Choroid plexus epithelial cell (primary cell): ENCODE measurements around the gene RPS19BP1.

ENCODE experiments used
- DNase-seq: peaks from one replicate; pipeline ENCODE4 v3.0.0-alpha.2; 2010; ENCODE audit warnings: low read depth
- H3K4me3 ChIP-seq: 2 replicates; pipeline ENCODE4 v1.5.1; 2011; ENCODE audit warnings: low read depth, mild to moderate bottlenecking, control low read depth, low read length, moderate library complexity
- TF ChIP-seq, protein P1 (sequence below): conservative IDR thresholded peaks from 2 replicates; pipeline ENCODE4 v1.5.1; 2011; ENCODE audit warnings: low read depth, mild to moderate bottlenecking, control low read depth, inconsistent platforms, low read length, moderate library complexity

RPS19BP1 gene

DNA sequence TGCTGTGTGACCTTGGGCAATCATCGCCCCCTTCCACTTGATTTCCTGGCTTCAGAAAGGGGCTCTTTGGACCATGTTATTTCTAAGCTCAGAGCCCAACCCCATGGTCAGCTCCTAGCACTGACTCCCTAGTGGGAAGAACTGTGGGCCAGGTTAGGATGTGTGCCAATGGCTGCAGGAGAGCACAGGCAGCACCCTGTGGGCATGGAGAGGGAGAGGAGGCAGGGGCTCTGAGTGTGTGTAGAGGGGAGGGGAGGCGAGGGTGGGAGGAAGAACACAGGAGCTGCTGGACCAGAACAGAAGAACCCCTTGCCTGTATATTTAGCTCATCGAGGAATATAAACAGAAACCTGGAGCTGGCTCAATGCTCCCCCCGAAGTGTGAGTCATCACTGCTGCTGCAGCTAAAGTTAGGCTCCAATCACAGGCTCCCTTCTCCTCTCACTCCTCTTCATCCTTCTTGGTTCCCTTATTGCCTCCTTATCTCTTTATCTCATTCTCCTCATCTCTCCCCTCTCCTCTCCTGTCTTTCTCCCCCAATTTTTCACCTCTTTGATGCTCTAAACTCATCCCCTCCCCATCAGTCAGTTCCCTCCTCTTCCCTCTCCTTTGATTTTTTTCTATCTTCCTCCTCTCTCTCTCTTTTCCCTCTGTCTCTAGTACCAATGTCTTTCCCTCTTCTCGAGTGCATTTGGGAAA is 14.5 kb upstream of the RPS19BP1 start:
- peak; percentile 69 for DNase-seq
- TF ChIP-seq, protein P1, sequence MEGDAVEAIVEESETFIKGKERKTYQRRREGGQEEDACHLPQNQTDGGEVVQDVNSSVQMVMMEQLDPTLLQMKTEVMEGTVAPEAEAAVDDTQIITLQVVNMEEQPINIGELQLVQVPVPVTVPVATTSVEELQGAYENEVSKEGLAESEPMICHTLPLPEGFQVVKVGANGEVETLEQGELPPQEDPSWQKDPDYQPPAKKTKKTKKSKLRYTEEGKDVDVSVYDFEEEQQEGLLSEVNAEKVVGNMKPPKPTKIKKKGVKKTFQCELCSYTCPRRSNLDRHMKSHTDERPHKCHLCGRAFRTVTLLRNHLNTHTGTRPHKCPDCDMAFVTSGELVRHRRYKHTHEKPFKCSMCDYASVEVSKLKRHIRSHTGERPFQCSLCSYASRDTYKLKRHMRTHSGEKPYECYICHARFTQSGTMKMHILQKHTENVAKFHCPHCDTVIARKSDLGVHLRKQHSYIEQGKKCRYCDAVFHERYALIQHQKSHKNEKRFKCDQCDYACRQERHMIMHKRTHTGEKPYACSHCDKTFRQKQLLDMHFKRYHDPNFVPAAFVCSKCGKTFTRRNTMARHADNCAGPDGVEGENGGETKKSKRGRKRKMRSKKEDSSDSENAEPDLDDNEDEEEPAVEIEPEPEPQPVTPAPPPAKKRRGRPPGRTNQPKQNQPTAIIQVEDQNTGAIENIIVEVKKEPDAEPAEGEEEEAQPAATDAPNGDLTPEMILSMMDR, result no peak
- H3K4me3 ChIP-seq, result no peak overlapping the region

DNA sequence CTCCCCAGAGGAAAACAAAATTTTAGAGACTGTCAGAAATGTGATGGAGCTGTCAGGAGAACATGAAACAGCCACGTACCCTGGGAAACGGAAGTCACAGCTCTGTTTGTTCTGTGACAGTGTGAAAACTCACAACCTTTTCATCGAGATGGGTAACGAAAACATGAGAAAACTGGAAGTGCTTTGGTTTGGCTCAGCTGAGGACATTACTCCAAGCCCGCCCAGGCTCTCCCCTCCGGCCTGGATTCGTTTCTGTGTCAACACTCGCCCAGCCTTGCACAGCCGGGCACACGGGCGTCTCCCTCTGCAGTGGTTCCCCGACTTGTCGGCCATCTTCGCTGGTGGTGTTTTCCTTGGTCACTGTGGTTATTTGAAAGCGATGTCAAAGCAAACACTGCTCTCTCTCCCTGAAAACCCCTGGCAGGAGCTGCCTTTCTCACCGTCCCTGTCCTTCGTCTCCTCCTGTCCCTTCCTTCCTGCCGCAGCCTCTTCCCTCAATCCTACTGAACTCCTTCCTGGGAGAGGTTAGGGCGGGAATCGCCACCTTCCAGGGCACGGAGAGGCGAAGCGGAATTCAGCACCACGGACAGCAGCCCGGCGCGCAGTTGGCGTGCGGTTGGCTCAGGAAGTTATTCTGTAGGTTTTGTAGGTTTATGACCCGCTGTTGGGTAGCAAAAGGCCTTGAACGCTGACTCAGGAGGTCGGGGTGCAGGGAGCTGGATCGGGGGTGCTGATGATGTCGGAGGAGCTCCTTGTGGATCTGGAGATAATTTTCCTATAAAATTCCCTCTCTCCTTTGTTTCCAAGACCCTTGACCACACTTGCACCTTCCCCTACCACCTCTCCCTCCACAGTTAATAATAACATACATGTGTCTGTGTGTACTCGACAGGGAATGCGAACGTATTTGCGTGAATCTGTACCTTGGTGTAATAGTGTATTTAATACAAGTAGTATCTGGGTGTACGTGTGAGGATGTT is 13.1 kb upstream of the RPS19BP1 start:
- no peak for DNase-seq
- no peak overlapping the region for H3K4me3 ChIP-seq
- TF ChIP-seq, protein P1, result no peak

DNA sequence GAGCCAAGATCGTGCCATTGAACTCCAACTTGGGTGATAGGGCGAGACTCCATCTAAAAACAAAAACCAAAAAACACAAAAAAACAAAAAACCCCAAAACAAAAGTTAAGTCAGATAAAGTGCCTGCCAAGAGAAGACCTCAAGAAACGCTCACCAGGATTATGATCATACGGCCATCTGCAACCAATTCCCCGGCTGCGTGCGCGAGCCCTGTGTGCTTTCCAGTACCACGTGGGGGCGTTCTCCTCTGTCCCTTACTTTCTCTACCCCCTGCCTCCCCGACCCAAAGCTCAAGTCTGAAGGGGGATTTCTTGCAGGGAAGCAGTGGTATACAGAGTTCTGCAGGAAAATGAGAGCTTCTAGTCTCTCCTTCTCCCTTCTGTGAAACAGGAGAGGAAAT is 10.5 kb upstream of the RPS19BP1 start:
- DNase-seq, result peak; percentile 62
- H3K4me3 ChIP-seq, result no peak overlapping the region
- TF ChIP-seq, protein P1, result peak; percentile 65

DNA sequence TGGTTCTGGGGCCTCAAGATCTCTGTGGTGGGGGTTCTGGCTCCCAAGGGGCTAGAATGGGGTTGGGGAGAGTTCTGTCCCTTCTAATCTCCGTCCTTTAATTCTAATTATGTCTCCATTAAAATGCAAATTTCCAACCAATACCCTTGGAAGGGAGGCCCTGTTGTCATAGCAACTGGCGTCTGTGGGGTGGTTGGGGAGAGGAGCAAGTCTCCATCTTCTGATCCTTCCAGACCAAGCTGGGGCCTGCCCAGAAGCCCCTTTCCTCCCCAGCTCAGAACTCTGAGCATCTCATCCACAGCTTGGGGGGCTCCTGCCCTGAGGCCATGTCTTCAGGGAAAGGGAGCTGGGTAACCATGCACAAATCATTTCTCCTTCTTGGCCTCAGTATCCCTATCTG is 5.4 kb upstream of the RPS19BP1 start:
- no peak overlapping the region for H3K4me3 ChIP-seq
- no peak for DNase-seq
- TF ChIP-seq, protein P1, result no peak

DNA sequence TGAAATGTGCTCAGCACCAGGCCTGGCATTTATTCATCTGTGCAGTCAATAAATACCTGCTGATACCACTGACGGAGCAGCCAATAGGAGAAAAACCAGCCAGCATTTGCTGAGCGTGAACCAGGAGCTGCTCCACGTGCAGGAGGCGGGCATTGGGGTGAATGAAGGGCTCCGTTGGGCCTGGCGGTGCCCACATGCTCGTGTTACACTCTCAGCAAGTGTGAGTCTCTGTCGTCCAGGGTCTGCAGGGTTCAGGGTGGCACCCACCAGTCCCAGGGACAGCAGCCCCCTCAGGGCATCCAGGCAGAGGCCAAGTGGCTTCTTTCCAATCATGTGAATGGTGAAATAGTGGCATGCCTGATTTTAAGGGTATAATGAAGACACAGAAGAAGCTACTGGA is 4.2 kb upstream of the RPS19BP1 start:
- TF ChIP-seq, protein P1, result no peak

DNA sequence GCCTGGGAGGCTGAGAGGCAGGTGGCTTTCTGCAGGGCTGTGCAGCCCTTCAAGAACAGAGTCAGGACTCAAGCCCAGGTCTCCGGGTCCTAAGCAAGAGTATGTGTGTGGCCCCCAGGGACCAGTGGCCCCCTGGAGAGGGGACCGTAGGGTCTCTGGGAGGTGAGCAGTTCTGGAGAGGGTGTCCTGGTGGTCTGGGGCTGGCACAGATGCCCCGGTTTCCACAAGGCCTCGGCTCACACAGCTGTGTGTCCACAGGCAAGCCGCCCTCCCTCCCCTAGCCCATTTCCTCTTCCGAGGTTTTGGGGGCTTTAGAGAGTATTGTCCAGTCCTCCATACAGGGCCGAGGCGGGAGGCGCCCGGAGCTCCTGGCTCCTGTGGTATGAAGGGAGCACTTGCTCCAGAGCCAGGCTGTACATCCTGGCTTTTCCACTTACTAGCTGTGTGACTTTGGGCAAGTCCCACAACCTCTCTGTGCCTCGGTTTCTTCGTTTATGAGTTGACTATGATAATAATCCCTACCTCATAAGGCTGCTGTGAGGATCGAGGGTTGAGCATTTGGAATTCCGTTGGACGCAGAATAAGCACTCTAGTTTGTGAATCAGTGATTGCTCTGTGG is 3.4 kb upstream of the RPS19BP1 start:
- DNase-seq, result no peak

More for the DNA sequence above, 4.2 kb upstream of the RPS19BP1 start:
- H3K4me3 ChIP-seq, result no peak overlapping the region
- no peak for DNase-seq

More for the DNA sequence above, 3.4 kb upstream of the RPS19BP1 start:
- H3K4me3 ChIP-seq, result no peak overlapping the region
- TF ChIP-seq, protein P1, result no peak
